Muscle of leg (tissue), 11 donors: Measurements from ENCODE around the gene ARHGAP27. TPM values are rescaled to one million over a fixed set of nuclear protein-coding genes. Genes with fewer than 3 reads are reported as not detected.

Experiments used
- DNase-seq: peaks from one replicate; pipeline ENCODE4 v3.0.0; 2013
- H3K27ac ChIP-seq: one replicate; pipeline ENCODE4 v1.5.1; 2013; ENCODE audit warnings: mild to moderate bottlenecking, low read length, control low read depth
- H3K27me3 ChIP-seq: one replicate; pipeline ENCODE4 v1.6.1; 2013; ENCODE audit warnings: low read length; ENCODE audit not compliant: control insufficient read depth, insufficient read depth
- H3K36me3 ChIP-seq: one replicate; pipeline ENCODE4 v1.6.1; 2013; ENCODE audit warnings: low read length; ENCODE audit not compliant: control insufficient read depth, insufficient read depth
- H3K4me1 ChIP-seq: one replicate; pipeline ENCODE4 v1.6.1; 2013; ENCODE audit warnings: low read length; ENCODE audit not compliant: control insufficient read depth, insufficient read depth
- H3K4me3 ChIP-seq: one replicate; pipeline ENCODE4 v1.5.1; 2013; ENCODE audit warnings: low read length, control low read depth
- H3K9me3 ChIP-seq: replicated peaks from 2 replicates; pipeline ENCODE4 v1.6.1; 2013; ENCODE audit warnings: low read depth, low read length; ENCODE audit not compliant: control insufficient read depth
- WGBS: methylation state at CpG from one replicate; pipeline ENCODE4 v1.1.5; 2013; ENCODE audit warnings: missing lambda C conversion rate; ENCODE audit not compliant: insufficient coverage; 5-methylcytosine and 5-hydroxymethylcytosine counted together
- polyA plus RNA-seq, 8 donors: library from polyadenylated mRNA; unstranded; fragments of 120-200 nt; gene quantifications; one replicate each; pipeline versions ENCODE4 v1.2.1 to v1.2.3, GENCODE V29; 2013; ENCODE audit warnings: inconsistent platforms in 1 of 8, low replicate concordance in 1 of 8; ENCODE audit not compliant: insufficient read length in 8 of 8, insufficient read depth in 1 of 8
- total RNA-seq: library from RNA; stranded (reverse); fragments of 120-200 nt; gene quantifications from one replicate; pipeline ENCODE4 v1.2.4, GENCODE V29; 2013

The ARHGAP27 gene
- total and polyA plus RNA-seq, 9 donors: 7.1 to 19.0 (median 9.8) TPM

- H3K36me3 ChIP-seq: no peaks in the 10 kb centered on the region
- WGBS: 70% methylated on average over 1 of the region's 1 CpG
- H3K9me3 ChIP-seq: no peaks in the 10 kb centered on the region
- H3K27me3 ChIP-seq: peaks cover 41% of the 10 kb centered on the region
- no peak overlapping the region for H3K4me3 ChIP-seq
- no peak overlapping the region for H3K27ac ChIP-seq
- peaks cover 19% of the 10 kb centered on the region for H3K4me1 ChIP-seq
- DNase-seq: no peak
Observed at GRCh38 chr17:45423975-45424335, 8.7 kb downstream of the ARHGAP27 start.

GRCh38 chr17:45423304-45423974, 9.2 kb downstream of the ARHGAP27 start:
- DNase-seq: no peak
- peaks cover 19% of the 10 kb centered on the region for H3K4me1 ChIP-seq
- H3K9me3 ChIP-seq: no peaks in the 10 kb centered on the region
- no peak overlapping the region for H3K27ac ChIP-seq
- no peaks in the 10 kb centered on the region for H3K36me3 ChIP-seq
- peaks cover 36% of the 10 kb centered on the region for H3K27me3 ChIP-seq
- no peak overlapping the region for H3K4me3 ChIP-seq
- 67% methylated on average over 3 of the region's 8 CpGs for WGBS

- Histone ChIP-seq H3K27ac (no peak overlapping the region), H3K27me3 (peaks cover 2% of the 10 kb centered on the region), H3K36me3 (no peaks in the 10 kb centered on the region), H3K4me1 (peaks cover 24% of the 10 kb centered on the region), H3K9me3 (no peaks in the 10 kb centered on the region), H3K4me3 (no peak overlapping the region)
- 74% methylated on average over 10 of the region's 10 CpGs for WGBS
- no peak for DNase-seq
Observed at GRCh38 chr17:45414990-45415881, 17.4 kb downstream of the ARHGAP27 start.

- DNase-seq: peak; percentile 60
- Histone ChIP-seq H3K4me1 (peaks cover 30% of the 10 kb centered on the region), H3K9me3 (no peaks in the 10 kb centered on the region), H3K36me3 (no peaks in the 10 kb centered on the region), H3K4me3 (no peak overlapping the region), H3K27me3 (peaks cover 2% of the 10 kb centered on the region), H3K27ac (no peak overlapping the region)
- WGBS: 75% methylated on average over 8 of the region's 9 CpGs
Observed at GRCh38 chr17:45413498-45413923, 19.2 kb downstream of the ARHGAP27 start.

- Histone ChIP-seq H3K36me3 (no peaks in the 10 kb centered on the region), H3K9me3 (no peaks in the 10 kb centered on the region), H3K4me1 (peaks cover 35% of the 10 kb centered on the region), H3K27ac (no peak overlapping the region), H3K4me3 (no peak overlapping the region), H3K27me3 (peaks cover 4% of the 10 kb centered on the region)
- WGBS: 87% methylated on average over 2 of the region's 5 CpGs
- peak; percentile 7 for DNase-seq
Observed at GRCh38 chr17:45411348-45412105, 21.1 kb downstream of the ARHGAP27 start.

GRCh38 chr17:45410144-45411091, 22.3 kb downstream of the ARHGAP27 start:
- H3K9me3 ChIP-seq: no peaks in the 10 kb centered on the region

GRCh38 chr17:45409659-45410076, 23.0 kb downstream of the ARHGAP27 start:
- Histone ChIP-seq H3K4me1 (peaks cover 43% of the 10 kb centered on the region), H3K9me3 (no peaks in the 10 kb centered on the region), H3K36me3 (no peaks in the 10 kb centered on the region), H3K27me3 (peaks cover 18% of the 10 kb centered on the region), H3K4me3 (peak overlapping the region; percentile 38), H3K27ac (no peak overlapping the region)
- no peak for DNase-seq
- 66% methylated on average over 3 of the region's 5 CpGs for WGBS

More at GRCh38 chr17:45410144-45411091, 22.3 kb downstream of the ARHGAP27 start:
- Histone ChIP-seq H3K27ac (peak overlapping the region; percentile 45), H3K27me3 (peaks cover 14% of the 10 kb centered on the region), H3K36me3 (no peaks in the 10 kb centered on the region), H3K4me1 (peaks cover 40% of the 10 kb centered on the region), H3K4me3 (peak overlapping the region; percentile 38)
- 58% methylated on average over 20 of the region's 24 CpGs for WGBS
- DNase-seq: peak; percentile 60

GRCh38 chr17:45408611-45409421, 23.9 kb downstream of the ARHGAP27 start:
- no peaks in the 10 kb centered on the region for H3K9me3 ChIP-seq
- H3K27ac ChIP-seq: no peak overlapping the region
- WGBS: 58% methylated on average over 7 of the region's 11 CpGs
- peaks cover 20% of the 10 kb centered on the region for H3K27me3 ChIP-seq
- peak; percentile 3 for DNase-seq
- peaks cover 43% of the 10 kb centered on the region for H3K4me1 ChIP-seq
- no peak overlapping the region for H3K4me3 ChIP-seq
- H3K36me3 ChIP-seq: peaks cover 3% of the 10 kb centered on the region

- H3K4me3 ChIP-seq: no peak overlapping the region
- H3K27ac ChIP-seq: no peak overlapping the region
- DNase-seq: peak; percentile 3
- H3K27me3 ChIP-seq: peaks cover 20% of the 10 kb centered on the region
- WGBS: no CpG with 5 or more reads among the region's 7 CpGs
- H3K9me3 ChIP-seq: no peaks in the 10 kb centered on the region
- H3K36me3 ChIP-seq: peaks cover 3% of the 10 kb centered on the region
- peaks cover 27% of the 10 kb centered on the region for H3K4me1 ChIP-seq
Observed at GRCh38 chr17:45406107-45406506, 26.6 kb downstream of the ARHGAP27 start.
